Neural progenitor cell (in vitro differentiated cells): Measurements from ENCODE around the gene VAPA. TPM values are rescaled to one million over a fixed set of nuclear protein-coding genes. Genes with fewer than 3 reads are reported as not detected.

Experiments used
- DNase-seq: peaks from one replicate; pipeline ENCODE4 v3.0.0-alpha.2; 2016; ENCODE audit warnings: low spot score
- H2AFZ ChIP-seq: fragments of 200-600 bp; sonication (generic); replicated peaks from 2 replicates; pipeline ENCODE4 v1.6.1; 2016; ENCODE audit warnings: antibody characterized with exemption
- H3F3A ChIP-seq: fragments of 200-600 bp; sonication (generic); 2 replicates; pipeline ENCODE4 v1.6.1; 2016; ENCODE audit warnings: antibody characterized with exemption, low read depth
- H3K27ac ChIP-seq: fragments of 200-600 bp; sonication (generic); 2 replicates; pipeline ENCODE4 v1.5.1; 2016; ENCODE audit warnings: mild to moderate bottlenecking
- H3K27me3 ChIP-seq: fragments of 200-600 bp; sonication (generic); 2 replicates; pipeline ENCODE4 v1.6.1; 2016; ENCODE audit warnings: mild to moderate bottlenecking, moderate library complexity
- H3K36me3 ChIP-seq: fragments of 200-600 bp; sonication (generic); 2 replicates; pipeline ENCODE4 v1.5.1; 2016
- H3K4me1 ChIP-seq: fragments of 200-600 bp; sonication (generic); 2 replicates; pipeline ENCODE4 v1.6.1; 2016; ENCODE audit warnings: mixed run types
- H3K4me2 ChIP-seq: fragments of 200-600 bp; sonication (generic); 2 replicates; pipeline ENCODE4 v1.6.1; 2016
- H3K4me3 ChIP-seq: fragments of 200-600 bp; sonication (generic); 2 replicates; pipeline ENCODE4 v1.5.1; 2016
- H3K79me2 ChIP-seq: fragments of 200-600 bp; sonication (generic); 2 replicates; pipeline ENCODE4 v1.6.1; 2016; ENCODE audit warnings: low read depth
- H3K9ac ChIP-seq: fragments of 200-600 bp; sonication (generic); 2 replicates; pipeline ENCODE4 v1.6.1; 2016
- H3K9me3 ChIP-seq: fragments of 200-600 bp; sonication (generic); 2 replicates; pipeline ENCODE4 v1.5.1; 2016; ENCODE audit warnings: low read depth
- H4K20me1 ChIP-seq: fragments of 200-600 bp; sonication (generic); 2 replicates; pipeline ENCODE4 v1.6.1; 2016; ENCODE audit warnings: low read depth
- H3K27ac Mint-ChIP-seq: 3 replicates; pipeline ENCODE4 v1.8.0; 2021; ENCODE audit warnings: mixed read lengths
- H3K27me3 Mint-ChIP-seq: 2 replicates; pipeline ENCODE4 v1.8.0; 2022; ENCODE audit warnings: low read depth, mild to moderate bottlenecking, inconsistent platforms, moderate library complexity, mixed read lengths; ENCODE audit not compliant: insufficient read depth
- H3K36me3 Mint-ChIP-seq: 3 replicates; pipeline ENCODE4 v1.8.0; 2021; ENCODE audit warnings: mixed read lengths
- H3K4me1 Mint-ChIP-seq: 3 replicates; pipeline ENCODE4 v1.8.0; 2021; ENCODE audit warnings: mixed read lengths
- H3K4me3 Mint-ChIP-seq: 3 replicates; pipeline ENCODE4 v1.8.0; 2021; ENCODE audit warnings: mild to moderate bottlenecking, moderate library complexity, mixed read lengths
- H3K9me3 Mint-ChIP-seq: 3 replicates; pipeline ENCODE4 v1.8.0; 2020; ENCODE audit warnings: mixed read lengths
- CTCF ChIP-seq: fragments of 200-600 bp; sonication (generic); IDR thresholded peaks from 2 replicates; pipeline ENCODE4 v1.5.1; 2017; ENCODE audit warnings: antibody characterized with exemption, mild to moderate bottlenecking
- EZH2 ChIP-seq: fragments of 200-600 bp; sonication (generic); IDR thresholded peaks from 2 replicates; pipeline ENCODE4 v1.6.1; 2017; ENCODE audit warnings: antibody characterized with exemption, mild to moderate bottlenecking, moderate library complexity
- EZH2phosphoT487 ChIP-seq: fragments of 200-600 bp; sonication (generic); IDR thresholded peaks from 2 replicates; pipeline ENCODE4 v1.6.1; 2017; ENCODE audit warnings: antibody characterized with exemption
- total RNA-seq: library from RNA; depleted of rRNA; stranded (reverse); fragments of >200 nt; gene quantifications from 2 replicates; pipeline ENCODE4 v1.2.3, GENCODE V29; 2015; ENCODE audit warnings: low replicate concordance

The VAPA gene
- total RNA-seq, 1 donor from 2014 or later: 285 TPM

DNA sequence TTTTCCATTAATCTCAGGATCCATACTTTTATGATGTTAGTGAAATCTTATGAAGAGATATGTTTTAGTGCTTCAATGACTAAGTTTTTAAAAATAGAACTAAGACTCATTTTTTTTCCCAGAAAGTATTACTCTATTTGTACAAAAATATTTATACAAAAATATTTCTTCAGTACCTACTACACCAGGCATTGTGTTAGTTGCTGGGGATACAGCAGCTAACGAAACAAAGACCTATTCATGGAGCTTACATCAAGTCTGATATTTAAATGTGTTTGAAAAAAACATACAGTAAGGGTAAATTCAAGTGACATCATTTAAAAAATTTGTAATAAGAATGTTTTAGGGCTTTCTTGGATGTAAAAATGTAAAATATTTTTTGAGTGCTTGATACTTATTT lies 11.6 kb downstream of the VAPA start:
- Mint-ChIP-seq H3K4me3 (no peak overlapping the region), H3K27ac (no peak overlapping the region), H3K36me3 (peaks cover 5% of the 10 kb centered on the region), H3K4me1 (peaks cover 13% of the 10 kb centered on the region), H3K9me3 (no peaks in the 10 kb centered on the region), H3K27me3 (peaks cover 2% of the 10 kb centered on the region)
- Histone ChIP-seq H3F3A (no peaks in the 10 kb centered on the region), H2AFZ (no peak overlapping the region), H3K4me1 (peaks cover 44% of the 10 kb centered on the region), H3K27me3 (no peaks in the 10 kb centered on the region), H3K9ac (no peak overlapping the region), H3K27ac (no peak overlapping the region), H3K4me2 (no peak overlapping the region), H3K36me3 (no peaks in the 10 kb centered on the region), H3K79me2 (peaks cover 100% of the 10 kb centered on the region), H4K20me1 (peaks cover 97% of the 10 kb centered on the region), H3K4me3 (no peak overlapping the region), H3K9me3 (no peaks in the 10 kb centered on the region)
- TF ChIP-seq EZH2 (no peak), EZH2phosphoT487 (no peak), CTCF (no peak)
- no peak for DNase-seq

- Mint-ChIP-seq H3K9me3 (no peaks in the 10 kb centered on the region), H3K27ac (no peak overlapping the region), H3K4me3 (no peak overlapping the region), H3K4me1 (peaks cover 13% of the 10 kb centered on the region), H3K36me3 (peaks cover 5% of the 10 kb centered on the region), H3K27me3 (peaks cover 2% of the 10 kb centered on the region)
- Histone ChIP-seq H3K4me2 (no peak overlapping the region), H3K36me3 (no peaks in the 10 kb centered on the region), H3K4me1 (peaks cover 44% of the 10 kb centered on the region), H3K27ac (no peak overlapping the region), H3K27me3 (no peaks in the 10 kb centered on the region), H2AFZ (no peak overlapping the region), H3K9ac (no peak overlapping the region), H3K9me3 (no peaks in the 10 kb centered on the region), H3F3A (no peaks in the 10 kb centered on the region), H3K4me3 (no peak overlapping the region), H4K20me1 (peaks cover 96% of the 10 kb centered on the region), H3K79me2 (peaks cover 100% of the 10 kb centered on the region)
- no peak for TF ChIP-seq EZH2
- TF ChIP-seq EZH2phosphoT487: no peak
- no peak for TF ChIP-seq CTCF
- no peak for DNase-seq
Measured at GRCh38 chr18:9925795-9926194, 12.0 kb downstream of the VAPA start.

DNA sequence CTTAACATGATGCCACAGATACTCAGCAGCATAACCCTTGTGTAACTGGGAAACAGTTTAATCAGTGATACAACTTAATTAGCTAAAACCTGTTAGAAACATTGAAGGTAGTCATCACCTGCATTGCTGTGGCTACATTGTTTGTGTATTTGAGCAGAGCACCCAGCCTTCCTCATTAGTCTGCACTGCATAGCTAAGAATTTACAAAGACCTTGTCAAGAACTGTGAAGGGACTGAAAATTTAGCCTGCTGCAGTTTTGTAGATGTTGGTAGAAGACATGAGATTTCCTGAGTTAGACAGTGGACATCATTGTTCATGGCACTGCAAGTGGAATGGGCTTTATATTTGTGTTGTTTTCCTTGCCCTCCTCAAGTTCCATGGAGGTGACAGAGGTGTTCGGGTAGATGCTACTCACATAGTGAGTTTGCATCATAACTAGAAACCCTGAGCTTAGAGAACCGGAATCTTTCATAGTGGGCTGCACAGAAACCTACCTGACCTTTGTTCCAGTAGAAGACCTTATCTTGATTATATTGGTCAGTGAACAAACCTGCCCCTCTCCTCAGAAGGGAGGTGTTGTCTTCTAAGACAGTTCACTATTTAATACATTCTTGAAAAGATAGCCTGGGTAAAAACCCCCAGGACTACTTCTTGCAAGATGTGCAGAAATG lies 12.5 kb downstream of the VAPA start:
- Histone ChIP-seq H2AFZ (no peak overlapping the region), H3K9me3 (no peaks in the 10 kb centered on the region), H3K36me3 (no peaks in the 10 kb centered on the region), H3K4me1 (peaks cover 44% of the 10 kb centered on the region), H3K4me3 (no peak overlapping the region), H3K27me3 (no peaks in the 10 kb centered on the region), H3K4me2 (no peak overlapping the region), H4K20me1 (peaks cover 93% of the 10 kb centered on the region), H3F3A (no peaks in the 10 kb centered on the region), H3K79me2 (peaks cover 100% of the 10 kb centered on the region), H3K27ac (no peak overlapping the region), H3K9ac (no peak overlapping the region)
- no peak for DNase-seq
- Mint-ChIP-seq H3K27me3 (peaks cover 2% of the 10 kb centered on the region), H3K4me3 (no peak overlapping the region), H3K36me3 (peaks cover 8% of the 10 kb centered on the region), H3K27ac (no peak overlapping the region), H3K4me1 (peaks cover 13% of the 10 kb centered on the region), H3K9me3 (no peaks in the 10 kb centered on the region)
- TF ChIP-seq CTCF: no peak
- TF ChIP-seq EZH2: no peak
- no peak for TF ChIP-seq EZH2phosphoT487
